ENCODE results near the gene DPYSL5.

- TF ChIP-seq GATA2 (IDR thresholded peaks at IDR 0.05; ENCODE audit: low read depth, low read length) (no peak), GATA3 (IDR thresholded peaks at IDR 0.05; ENCODE audit: low read depth, low read length) (no peak)
These were observed 7.5 kb downstream of the DPYSL5 start for GRCh38 chr2:26855466-26855865.
